OCI-LY7 (cell line): ENCODE results near the gene PIGN. TPM values are rescaled to one million over a fixed set of nuclear protein-coding genes. Genes with fewer than 3 reads are reported as not detected.

Experiments
- Bru-seq: library from RNA; stranded (reverse); fragments of 400-500 nt; gene quantifications from one replicate; lab custom pipeline; 2021; lab: Mats Ljungman, UMichigan
- BruChase-seq, 2 experiments: library from RNA; stranded (reverse); fragments of 400-500 nt; gene quantifications; one replicate each; lab custom pipeline; 2021; lab: Mats Ljungman, UMichigan
- BruUV-seq: library from RNA; stranded (reverse); fragments of 400-500 nt; replicated peaks from 2 replicates; lab custom pipeline; 2021; lab: Mats Ljungman, UMichigan
- CTCF ChIA-PET: fragments of 300-600 bp; sonication (Branson Sonifier 250); formaldehyde crosslinking; loops from one replicate; lab custom pipeline; 2022; ENCODE audit warnings: antibody characterized with exemption; ENCODE audit not compliant: unreplicated experiment; lab: Charles Lee
- POLR2A ChIA-PET: fragments of 300-600 bp; sonication (Branson Sonifier 250); formaldehyde crosslinking; loops from one replicate; lab custom pipeline; 2022; ENCODE audit warnings: antibody characterized with exemption; lab: Charles Lee
- DNase-seq: peaks from one replicate; pipeline ENCODE4 v3.0.0-alpha.2; 2015; ENCODE audit warnings: low spot score
- H2AFZ ChIP-seq: fragments of 200-600 bp; sonication (generic), shearing (Covaris generic); 2 replicates; pipeline ENCODE4 v1.6.1; 2014; ENCODE audit warnings: mild to moderate bottlenecking, antibody characterized with exemption, low read length, moderate library complexity
- H3K27ac ChIP-seq: fragments of 200-600 bp; sonication (generic); 2 replicates; pipeline ENCODE4 v1.5.1; 2014; ENCODE audit warnings: mixed run types, low read depth, mild to moderate bottlenecking, moderate library complexity, low read length, inconsistent platforms; ENCODE audit not compliant: poor library complexity, severe bottlenecking
- H3K36me3 ChIP-seq: fragments of 200-600 bp; sonication (generic); 2 replicates; pipeline ENCODE4 v1.6.1; 2014; ENCODE audit warnings: mild to moderate bottlenecking, antibody characterized with exemption, low read length, moderate library complexity, mixed read lengths; ENCODE audit not compliant: insufficient read depth
- H3K4me1 ChIP-seq: fragments of 200-600 bp; sonication (generic); 2 replicates; pipeline ENCODE4 v1.5.1; 2014; ENCODE audit warnings: mild to moderate bottlenecking, low read length; ENCODE audit not compliant: insufficient read depth, poor library complexity, severe bottlenecking
- H3K4me2 ChIP-seq: fragments of 200-600 bp; sonication (generic); 2 replicates; pipeline ENCODE4 v1.6.1; 2014; ENCODE audit warnings: mild to moderate bottlenecking, low read length
- H3K4me3 ChIP-seq: fragments of 200-600 bp; sonication (generic); 2 replicates; pipeline ENCODE4 v1.5.1; 2014; ENCODE audit warnings: mild to moderate bottlenecking, low read depth, low read length; ENCODE audit not compliant: poor library complexity, severe bottlenecking
- H3K79me2 ChIP-seq: fragments of 200-600 bp; sonication (generic); 2 replicates; pipeline ENCODE4 v1.6.1; 2016; ENCODE audit warnings: low read depth, mild to moderate bottlenecking, low read length, moderate library complexity, mixed read lengths; ENCODE audit not compliant: insufficient read depth
- H3K9me2 ChIP-seq: fragments of 200-600 bp; sonication (generic); 2 replicates; pipeline ENCODE4 v1.6.1; 2016; ENCODE audit warnings: mild to moderate bottlenecking, low read length, mixed read lengths; ENCODE audit not compliant: insufficient read depth
- H3K9me3 ChIP-seq: fragments of 200-600 bp; sonication (generic); 2 replicates; pipeline ENCODE4 v1.6.1; 2014; ENCODE audit warnings: mild to moderate bottlenecking, mixed run types, low read length, mixed read lengths
- H4K20me1 ChIP-seq: fragments of 200-600 bp; sonication (generic); 2 replicates; pipeline ENCODE4 v1.6.1; 2014; ENCODE audit warnings: mild to moderate bottlenecking, antibody characterized with exemption, low read length, moderate library complexity, mixed read lengths; ENCODE audit not compliant: insufficient read depth
- EZH2phosphoT487 ChIP-seq: fragments of 200-600 bp; sonication (generic); IDR thresholded peaks from 2 replicates; pipeline ENCODE4 v1.6.1; 2018; ENCODE audit warnings: low read depth, borderline replicate concordance, mild to moderate bottlenecking, mixed run types, antibody characterized with exemption, low read length, moderate library complexity, mixed read lengths
- intact Hi-C: fragments of 100-400 bp; cut with micrococcal nuclease; formaldehyde crosslinking; loops from one replicate; pipeline ENCODE4 v1.10.0; 2022; ENCODE audit not compliant: unreplicated experiment
- long read RNA-seq: library from polyadenylated mRNA; stranded (forward); transcript quantifications from one replicate; pipeline ENCODE4 v2.0.0, GENCODE V29; 2022
- total RNA-seq, 2 experiments: library from RNA; depleted of rRNA in 1 of 2; stranded (reverse); fragments of >200 nt in 1 of 2; shearing (Covaris generic) in 1 of 2; gene quantifications; 2 replicates each; pipeline ENCODE4 v1.2.3, GENCODE V29; 2014 to 2022
- TF ChIP-seq, protein P1 (sequence below): fragments of 200-600 bp; sonication (generic); conservative IDR thresholded peaks from 2 replicates; pipeline ENCODE4 v1.5.1; 2014; ENCODE audit warnings: mild to moderate bottlenecking, antibody characterized with exemption, low read length, moderate library complexity, mixed read lengths

Gene PIGN
- total RNA-seq (2014; rRNA removed; shearing (Covaris generic)) (9.9 and 10.9 TPM in 2 replicates), total RNA-seq (2022) (21.6 and 23.7 TPM in 2 replicates), Bru-seq, nascent RNA (percentile 64 among the genes with signal in this experiment), BruChase-seq, experiment 1, labeled RNA remaining after a 6-hour chase (percentile 60 among the genes with signal in this experiment), BruChase-seq, experiment 2, labeled RNA remaining after a 2-hour chase (percentile 68 among the genes with signal in this experiment)
- long read RNA-seq, full-length matches to known transcripts = 20 of 29 reads
- long read RNA-seq, partial matches to known transcripts = 0 of 29 reads
- long read RNA-seq, other reads (novel, unspliced or antisense) = 9 of 29 reads

DNA sequence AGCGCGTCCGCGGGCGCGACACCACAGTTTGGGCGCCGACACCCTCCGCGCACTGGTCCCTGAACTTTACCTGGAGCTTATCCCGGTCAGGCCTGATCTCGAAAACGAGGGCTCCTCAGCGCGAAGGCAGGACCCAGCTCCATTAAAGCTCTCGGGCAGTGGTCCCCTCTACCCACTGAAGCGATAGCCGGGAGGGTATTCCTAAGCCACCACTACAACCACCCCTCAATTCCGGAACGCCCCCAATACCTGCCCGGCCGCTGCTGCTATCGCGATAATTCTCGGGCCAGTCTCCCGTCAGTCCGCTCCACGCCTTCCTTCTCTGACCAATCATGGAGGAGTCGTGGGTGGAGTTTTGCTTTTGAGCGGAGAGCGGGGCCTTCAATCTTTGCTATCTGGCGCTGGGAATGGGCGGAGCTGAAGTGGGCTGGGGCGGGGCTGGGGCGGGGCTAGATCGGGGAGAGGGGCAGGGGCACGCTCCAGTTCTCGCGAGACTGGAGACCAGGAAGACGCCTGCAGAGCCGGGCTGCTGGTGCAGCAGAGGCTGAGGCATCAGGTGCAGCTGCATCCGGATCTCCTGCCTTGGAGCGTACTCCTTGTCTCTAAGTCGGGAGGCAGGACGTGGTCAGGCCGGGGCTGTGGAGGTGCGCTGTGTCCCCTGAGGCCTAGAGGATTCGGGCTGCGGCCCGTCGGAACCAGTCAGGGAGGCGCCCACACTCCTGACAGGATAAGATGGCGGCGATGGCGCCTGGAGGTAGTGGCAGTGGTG is at the start of gene PIGN, which contains the start of gene RELCH:
TSS of gene PIGN (minus strand) at position 283 of the 769 bp plus-strand sequence. CDS start 25,703 bp downstream, outside the sequence.
TSS of gene RELCH (plus strand) at position 482 of the 769 bp plus-strand sequence. CDS start at position 733, 251 bp downstream.
- POLR2A ChIA-PET = interaction anchor here (0.9 to 1.5 kb wide), 3 partner anchors 11 to 62 kb away, joined by 3 to 5 read pairs (median 3); no protein-coding TSS in a partner anchor

DNA sequence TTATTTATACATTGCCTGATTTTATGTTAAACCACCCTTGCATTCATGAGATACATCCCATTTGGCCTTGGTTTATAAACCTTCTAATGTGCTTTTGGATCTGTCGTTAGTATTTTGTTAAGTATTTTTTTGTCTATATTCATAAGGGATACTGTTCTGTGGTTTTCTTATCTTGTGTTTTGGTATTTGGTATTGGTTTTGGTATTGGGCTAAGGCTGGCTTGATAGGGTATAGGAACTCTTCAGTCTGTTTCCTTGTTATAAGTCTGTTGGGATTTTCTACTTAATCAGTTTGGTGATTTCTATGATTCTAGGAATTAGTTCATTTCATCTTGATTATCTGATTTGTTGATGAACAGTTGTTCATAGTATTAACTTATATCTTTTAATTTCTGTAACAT is 49.4 kb upstream of the PIGN start:
- no TSS peak for BruUV-seq
- Histone ChIP-seq H2AFZ (no peak overlapping the region), H4K20me1 (no peaks in the 10 kb centered on the region), H3K36me3 (peaks cover 25% of the 10 kb centered on the region), H3K9me3 (no peaks in the 10 kb centered on the region), H3K4me3 (no peak overlapping the region), H3K79me2 (no peaks in the 10 kb centered on the region), H3K9me2 (no peaks in the 10 kb centered on the region), H3K4me1 (no peaks in the 10 kb centered on the region), H3K4me2 (no peak overlapping the region), H3K27ac (no peak overlapping the region)
- DNase-seq = no peak
- ChIA-PET POLR2A (no interaction called here), CTCF (no interaction called here)
- TF ChIP-seq, protein P1, sequence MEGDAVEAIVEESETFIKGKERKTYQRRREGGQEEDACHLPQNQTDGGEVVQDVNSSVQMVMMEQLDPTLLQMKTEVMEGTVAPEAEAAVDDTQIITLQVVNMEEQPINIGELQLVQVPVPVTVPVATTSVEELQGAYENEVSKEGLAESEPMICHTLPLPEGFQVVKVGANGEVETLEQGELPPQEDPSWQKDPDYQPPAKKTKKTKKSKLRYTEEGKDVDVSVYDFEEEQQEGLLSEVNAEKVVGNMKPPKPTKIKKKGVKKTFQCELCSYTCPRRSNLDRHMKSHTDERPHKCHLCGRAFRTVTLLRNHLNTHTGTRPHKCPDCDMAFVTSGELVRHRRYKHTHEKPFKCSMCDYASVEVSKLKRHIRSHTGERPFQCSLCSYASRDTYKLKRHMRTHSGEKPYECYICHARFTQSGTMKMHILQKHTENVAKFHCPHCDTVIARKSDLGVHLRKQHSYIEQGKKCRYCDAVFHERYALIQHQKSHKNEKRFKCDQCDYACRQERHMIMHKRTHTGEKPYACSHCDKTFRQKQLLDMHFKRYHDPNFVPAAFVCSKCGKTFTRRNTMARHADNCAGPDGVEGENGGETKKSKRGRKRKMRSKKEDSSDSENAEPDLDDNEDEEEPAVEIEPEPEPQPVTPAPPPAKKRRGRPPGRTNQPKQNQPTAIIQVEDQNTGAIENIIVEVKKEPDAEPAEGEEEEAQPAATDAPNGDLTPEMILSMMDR = no peak
- TF ChIP-seq EZH2phosphoT487 = no peak
- intact Hi-C loops = no loop called here

More for the DNA sequence above, at the start of gene PIGN, which contains the start of gene RELCH:
- Histone ChIP-seq H3K4me2 (peak within 1 kb of the TSS; percentile 83), H3K4me1 (peaks cover 29% of the 10 kb centered on the region), H3K27ac (peak within 1 kb of the TSS; percentile 58), H3K9me3 (no peaks in the 10 kb centered on the region), H4K20me1 (peaks cover 5% of the 10 kb centered on the region; the same call in 1 of the 2 replicates), H3K36me3 (peaks cover 7% of the 10 kb centered on the region), H3K9me2 (no peaks in the 10 kb centered on the region), H3K4me3 (peak within 1 kb of the TSS; percentile 99), H2AFZ (peak within 1 kb of the TSS; percentile 80), H3K79me2 (peaks cover 72% of the 10 kb centered on the region)
- intact Hi-C loops = loop anchor here (5.0 kb wide), 1 partner anchor 335 kb away; the partner anchor contains the start of gene ZCCHC2
- CTCF ChIA-PET = interaction anchor here (1.2 kb wide), 1 partner anchor 63 kb away, joined by 4 read pairs; no protein-coding TSS in a partner anchor
- no TSS peak for BruUV-seq
- peak; percentile 92 for DNase-seq
- no peak for TF ChIP-seq EZH2phosphoT487
- TF ChIP-seq, protein P1 = no peak
